Neural cell (in vitro differentiated cells): ENCODE results near the gene SCYGR2. TPM values are rescaled to one million over a fixed set of nuclear protein-coding genes. Genes with fewer than 3 reads are reported as not detected.

ENCODE experiments used
- H2AFZ ChIP-seq: fragments of 200-600, 300-800 bp; sonication (generic), shearing (Covaris generic); 2 replicates; pipeline ENCODE4 v1.6.0; 2014; ENCODE audit warnings: low read depth, mild to moderate bottlenecking, antibody characterized with exemption, low read length, moderate library complexity
- H3F3A ChIP-seq: fragments of 200-600 bp; shearing (Covaris generic); 2 replicates; pipeline ENCODE4 v1.6.1; 2016; ENCODE audit warnings: mild to moderate bottlenecking, moderate library complexity, mixed read lengths, antibody characterized with exemption, low read length; ENCODE audit not compliant: insufficient read depth, poor library complexity, severe bottlenecking
- H3K27ac ChIP-seq: fragments of 200-600, 300-800 bp; sonication (generic), shearing (Covaris generic); 2 replicates; pipeline ENCODE4 v1.5.1; 2014; ENCODE audit warnings: mild to moderate bottlenecking, low read length, moderate library complexity
- H3K27me3 ChIP-seq: fragments of 300-800, 200-600 bp; sonication (generic), shearing (Covaris generic); 2 replicates; pipeline ENCODE4 v1.6.0; 2014; ENCODE audit warnings: mild to moderate bottlenecking, low read depth, low read length, moderate library complexity; ENCODE audit not compliant: insufficient read depth
- H3K36me3 ChIP-seq: fragments of 300-800, 200-600 bp; sonication (generic), shearing (Covaris generic); 2 replicates; pipeline ENCODE4 v1.5.1; 2014; ENCODE audit warnings: mild to moderate bottlenecking, antibody characterized with exemption, low read length, moderate library complexity; ENCODE audit not compliant: insufficient read depth
- H3K4me2 ChIP-seq: fragments of 300-800, 200-600 bp; sonication (generic), shearing (Covaris generic); 2 replicates; pipeline ENCODE4 v1.6.0; 2014; ENCODE audit warnings: mild to moderate bottlenecking, low read length
- H3K4me3 ChIP-seq: fragments of 300-800, 200-600 bp; sonication (generic), shearing (Covaris generic); 2 replicates; pipeline ENCODE4 v1.5.1; 2014; ENCODE audit warnings: mild to moderate bottlenecking, low read length, moderate library complexity
- H3K79me2 ChIP-seq: fragments of 200-600 bp; shearing (Covaris generic); replicated peaks from 2 replicates; pipeline ENCODE4 v1.6.0; 2014; ENCODE audit warnings: mild to moderate bottlenecking, low read length, moderate library complexity; ENCODE audit not compliant: insufficient read depth
- H3K9ac ChIP-seq: fragments of 300-800, 200-600 bp; sonication (generic), shearing (Covaris generic); 2 replicates; pipeline ENCODE4 v1.6.1; 2016; ENCODE audit warnings: mild to moderate bottlenecking, low read length, mixed read lengths
- H3K9me2 ChIP-seq: fragments of 200-600 bp; shearing (Covaris generic); 2 replicates; pipeline ENCODE4 v1.6.1; 2016; ENCODE audit warnings: mild to moderate bottlenecking, low read length, mixed read lengths; ENCODE audit not compliant: insufficient read depth
- H3K9me3 ChIP-seq: fragments of 200-600, 300-800 bp; sonication (generic), shearing (Covaris generic); 2 replicates; pipeline ENCODE4 v1.6.1; 2016; ENCODE audit warnings: mild to moderate bottlenecking, mixed run types, low read length, moderate library complexity, mixed read lengths
- H4K20me1 ChIP-seq: fragments of 200-600 bp; shearing (Covaris generic); 2 replicates; pipeline ENCODE4 v1.6.1; 2016; ENCODE audit warnings: mild to moderate bottlenecking, mixed run types; ENCODE audit not compliant: insufficient read depth
- CTCF ChIP-seq: fragments of 450-650 bp; IDR thresholded peaks from 2 replicates; pipeline ENCODE4 v1.5.1; 2014; ENCODE audit warnings: antibody characterized with exemption, mild to moderate bottlenecking, moderate library complexity; ENCODE audit not compliant: poor library complexity, severe bottlenecking
- EP300 ChIP-seq: fragments of 450-650 bp; conservative IDR thresholded peaks from 2 replicates; pipeline ENCODE4 v1.6.1; 2014; ENCODE audit warnings: antibody characterized with exemption, mild to moderate bottlenecking, moderate library complexity; ENCODE audit not compliant: poor library complexity, severe bottlenecking
- EZH2 ChIP-seq: fragments of 200-600, 300-800 bp; shearing (Covaris generic), sonication (generic); IDR thresholded peaks from 2 replicates; pipeline ENCODE4 v1.6.1; 2014; ENCODE audit warnings: antibody characterized with exemption, low read length, borderline replicate concordance, mild to moderate bottlenecking; ENCODE audit not compliant: insufficient read depth, poor library complexity, severe bottlenecking
- MXI1 ChIP-seq: fragments of 450-650 bp; conservative IDR thresholded peaks from 2 replicates; pipeline ENCODE4 v1.6.1; 2014; ENCODE audit warnings: antibody characterized with exemption, mild to moderate bottlenecking; ENCODE audit not compliant: poor library complexity, severe bottlenecking
- POLR2AphosphoS5 ChIP-seq: IDR thresholded peaks from 2 replicates; pipeline ENCODE4 v1.6.1; 2012
- RAD21 ChIP-seq: fragments of 450-650 bp; conservative IDR thresholded peaks from 2 replicates; pipeline ENCODE4 v1.6.1; 2014; ENCODE audit warnings: antibody characterized with exemption, mild to moderate bottlenecking, moderate library complexity
- REST ChIP-seq: IDR thresholded peaks from 2 replicates; pipeline ENCODE4 v1.6.1; 2012; ENCODE audit warnings: borderline replicate concordance
- SMC3 ChIP-seq: fragments of 450-650 bp; conservative IDR thresholded peaks from 2 replicates; pipeline ENCODE4 v1.6.1; 2014; ENCODE audit warnings: antibody characterized with exemption, mild to moderate bottlenecking, moderate library complexity; ENCODE audit not compliant: poor library complexity
- TAF1 ChIP-seq: IDR thresholded peaks from 2 replicates; pipeline ENCODE4 v1.6.1; 2012; ENCODE audit warnings: low read depth
- polyA plus RNA-seq: library from polyadenylated mRNA; depleted of rRNA; stranded (reverse); fragments of >200 nt; gene quantifications from 2 replicates; pipeline ENCODE4 v1.2.3, GENCODE V29; 2014

Gene SCYGR2
- polyA plus RNA-seq, 1 donor from 2014 or later: not detected

- Histone ChIP-seq H3F3A (no peaks in the 10 kb centered on the region), H3K4me3 (no peak overlapping the region), H4K20me1 (no peaks in the 10 kb centered on the region), H3K9me3 (no peaks in the 10 kb centered on the region), H3K36me3 (no peaks in the 10 kb centered on the region), H3K79me2 (no peaks in the 10 kb centered on the region), H3K4me2 (no peak overlapping the region), H3K9me2 (no peaks in the 10 kb centered on the region), H3K9ac (no peak overlapping the region), H3K27me3 (no peaks in the 10 kb centered on the region), H3K27ac (no peak overlapping the region), H2AFZ (no peak overlapping the region)
- TF ChIP-seq REST: no peak
- TF ChIP-seq MXI1: no peak
- TF ChIP-seq TAF1: no peak
- TF ChIP-seq RAD21: no peak
- no peak for TF ChIP-seq POLR2AphosphoS5
- no peak for TF ChIP-seq CTCF
- no peak for TF ChIP-seq SMC3
- no peak for TF ChIP-seq EP300
- TF ChIP-seq EZH2: no peak
Measured at GRCh38 chr2:227610123-227610522, 11.4 kb downstream of the SCYGR2 start.

GRCh38 chr2:227612546-227613271 is 14.0 kb downstream of the SCYGR2 start:
- Histone ChIP-seq H3F3A (no peaks in the 10 kb centered on the region), H3K27ac (no peak overlapping the region), H2AFZ (no peak overlapping the region), H3K4me2 (no peak overlapping the region), H4K20me1 (no peaks in the 10 kb centered on the region), H3K4me3 (no peak overlapping the region), H3K79me2 (no peaks in the 10 kb centered on the region), H3K36me3 (no peaks in the 10 kb centered on the region), H3K9me2 (no peaks in the 10 kb centered on the region), H3K9me3 (no peaks in the 10 kb centered on the region), H3K27me3 (no peaks in the 10 kb centered on the region), H3K9ac (no peak overlapping the region)
- TF ChIP-seq SMC3 (no peak), EZH2 (no peak), EP300 (no peak), TAF1 (no peak), CTCF (no peak), RAD21 (no peak), POLR2AphosphoS5 (no peak), REST (no peak), MXI1 (no peak)
